ENCODE measurements around the gene NPC1.
A peak's percentile ranks its signal among the peaks of the same experiment; 100 is the strongest.

The NPC1 gene

DNA sequence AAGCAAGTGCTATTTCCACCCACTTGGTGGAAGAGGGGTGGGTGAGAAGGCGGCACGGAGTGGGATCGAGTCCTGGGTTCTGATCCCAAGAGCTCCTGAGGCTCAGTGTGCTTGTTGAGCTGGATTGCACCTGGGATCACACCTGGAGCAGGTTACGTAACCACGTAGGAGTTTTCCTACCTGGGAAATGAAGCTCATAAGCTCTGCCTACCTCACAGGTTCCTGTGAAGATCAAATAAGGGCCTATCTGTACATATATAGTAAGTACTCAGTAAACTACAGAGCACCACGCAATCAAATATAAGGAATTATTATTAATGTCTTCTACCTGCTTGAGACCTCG, 11.0 kb downstream of the NPC1 start:
- H3K4me1 ChIP-seq (ENCODE audit: control insufficient read depth, low read length), result peaks cover 33% of the 10 kb centered on the region
- H3K4me3 ChIP-seq (ENCODE audit: low read length), result no peak overlapping the region
- H4K20me1 ChIP-seq (ENCODE audit: control insufficient read depth, insufficient read depth, low read depth, low read length), result no peaks in the 10 kb centered on the region
- no peaks in the 10 kb centered on the region for H3K9me3 ChIP-seq (ENCODE audit: control insufficient read depth, insufficient read depth, low read length)
- peaks cover 5% of the 10 kb centered on the region; the same call in 1 of the 2 replicates for H3F3A ChIP-seq (ENCODE audit: control insufficient read depth, insufficient read depth)
- TF ChIP-seq, protein P1, sequence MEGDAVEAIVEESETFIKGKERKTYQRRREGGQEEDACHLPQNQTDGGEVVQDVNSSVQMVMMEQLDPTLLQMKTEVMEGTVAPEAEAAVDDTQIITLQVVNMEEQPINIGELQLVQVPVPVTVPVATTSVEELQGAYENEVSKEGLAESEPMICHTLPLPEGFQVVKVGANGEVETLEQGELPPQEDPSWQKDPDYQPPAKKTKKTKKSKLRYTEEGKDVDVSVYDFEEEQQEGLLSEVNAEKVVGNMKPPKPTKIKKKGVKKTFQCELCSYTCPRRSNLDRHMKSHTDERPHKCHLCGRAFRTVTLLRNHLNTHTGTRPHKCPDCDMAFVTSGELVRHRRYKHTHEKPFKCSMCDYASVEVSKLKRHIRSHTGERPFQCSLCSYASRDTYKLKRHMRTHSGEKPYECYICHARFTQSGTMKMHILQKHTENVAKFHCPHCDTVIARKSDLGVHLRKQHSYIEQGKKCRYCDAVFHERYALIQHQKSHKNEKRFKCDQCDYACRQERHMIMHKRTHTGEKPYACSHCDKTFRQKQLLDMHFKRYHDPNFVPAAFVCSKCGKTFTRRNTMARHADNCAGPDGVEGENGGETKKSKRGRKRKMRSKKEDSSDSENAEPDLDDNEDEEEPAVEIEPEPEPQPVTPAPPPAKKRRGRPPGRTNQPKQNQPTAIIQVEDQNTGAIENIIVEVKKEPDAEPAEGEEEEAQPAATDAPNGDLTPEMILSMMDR (IDR thresholded peaks at IDR 0.05; ENCODE audit: low read depth, low read length, poor library complexity, severe bottlenecking), result no peak
- TF ChIP-seq EZH2phosphoT487 (IDR thresholded peaks at IDR 0.05; ENCODE audit: borderline replicate concordance, low read length), result no peak
- H3K4me2 ChIP-seq (ENCODE audit: low read length), result no peak overlapping the region
- no peak overlapping the region for H3K27ac ChIP-seq (ENCODE audit: low read depth, low read length)
- no peaks in the 10 kb centered on the region for H3K27me3 ChIP-seq (ENCODE audit: control insufficient read depth, low read length)
- peaks cover 41% of the 10 kb centered on the region for H3K36me3 ChIP-seq (ENCODE audit: control insufficient read depth, low read length)
- peaks cover 36% of the 10 kb centered on the region for H3K79me2 ChIP-seq (ENCODE audit: control insufficient read depth, low read length)
- H3K9me2 ChIP-seq (replicated peaks; ENCODE audit: control insufficient read depth, low read length), result no peaks in the 10 kb centered on the region

DNA sequence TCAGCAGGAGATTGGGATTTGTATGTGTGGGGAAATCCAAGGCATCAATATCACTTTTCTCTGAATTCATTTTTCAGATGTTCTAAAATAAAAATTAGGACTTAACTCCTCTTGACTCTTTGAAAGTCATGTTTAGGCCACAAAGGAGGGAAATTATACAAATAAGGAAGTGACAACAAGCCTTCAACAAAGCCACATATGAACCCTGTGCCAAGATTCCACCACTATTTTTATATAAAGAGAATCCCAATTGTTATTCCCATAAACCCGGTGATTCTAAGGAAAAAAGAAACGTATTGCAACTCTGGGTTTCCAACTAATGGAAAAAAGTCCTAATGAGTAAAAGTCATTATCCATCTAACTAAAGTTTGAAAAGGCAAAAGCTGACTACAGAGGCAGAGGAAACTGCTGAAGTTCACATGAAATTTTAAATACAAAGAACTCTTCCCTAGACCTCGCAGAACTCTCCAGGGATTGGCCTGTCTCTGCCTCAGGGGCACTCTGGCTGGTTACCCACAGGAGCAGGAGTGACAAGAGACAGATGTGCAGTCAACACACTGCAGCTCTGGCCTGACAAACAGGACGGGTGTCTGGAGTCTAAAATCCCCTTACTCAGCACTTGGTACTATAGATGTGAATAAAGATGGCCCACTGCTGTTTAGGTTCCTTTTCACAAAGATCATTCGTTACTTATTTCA, 11.5 kb downstream of the NPC1 start:
- H3K79me2 ChIP-seq (ENCODE audit: control insufficient read depth, low read length), result peaks cover 30% of the 10 kb centered on the region

DNA sequence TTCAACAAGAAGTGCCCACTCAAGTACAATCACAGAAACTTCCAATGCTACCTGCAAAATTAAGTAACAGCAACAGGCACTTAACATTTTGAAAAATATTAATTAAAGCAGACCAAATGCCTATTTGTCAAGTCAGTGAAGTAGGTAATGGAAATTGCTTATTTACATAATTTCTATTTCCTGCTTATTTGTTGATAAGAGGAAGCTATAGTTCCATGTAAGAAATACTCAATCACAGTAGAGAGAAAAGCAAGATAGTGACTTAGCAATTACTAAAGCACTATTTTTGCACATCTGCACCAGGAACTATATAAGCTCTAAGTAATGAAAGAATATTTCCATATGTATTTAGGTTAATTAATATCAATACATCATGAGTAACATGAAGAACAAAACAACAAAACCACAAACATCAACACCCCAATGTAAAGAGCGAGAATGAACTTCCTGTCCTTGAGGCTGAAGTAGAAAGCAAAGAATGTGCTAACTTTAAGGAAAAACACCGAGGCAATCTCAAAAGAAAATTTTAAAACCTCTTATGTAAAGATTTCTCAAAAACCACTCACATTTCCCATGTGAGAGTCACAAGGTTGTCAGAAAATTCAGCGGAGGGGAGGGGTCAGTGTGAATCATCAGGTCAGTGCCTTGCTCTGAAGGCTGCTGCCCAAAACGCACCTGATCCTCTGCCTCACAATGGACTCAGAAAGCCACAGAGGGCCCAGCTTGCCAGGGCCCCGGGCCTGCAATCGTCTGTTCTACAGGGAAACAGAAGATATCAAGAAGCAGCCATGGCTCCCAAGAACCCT, 12.5 kb downstream of the NPC1 start:
- no peak overlapping the region for H3K27ac ChIP-seq (ENCODE audit: low read depth, low read length)
- no peak for TF ChIP-seq EZH2phosphoT487 (IDR thresholded peaks at IDR 0.05; ENCODE audit: borderline replicate concordance, low read length)
- TF ChIP-seq, protein P1 (IDR thresholded peaks at IDR 0.05; ENCODE audit: low read depth, low read length, poor library complexity, severe bottlenecking), result no peak
- H3K4me1 ChIP-seq (ENCODE audit: control insufficient read depth, low read length), result peaks cover 28% of the 10 kb centered on the region
- H3K27me3 ChIP-seq (ENCODE audit: control insufficient read depth, low read length), result no peaks in the 10 kb centered on the region
- H3K36me3 ChIP-seq (ENCODE audit: control insufficient read depth, low read length), result peaks cover 52% of the 10 kb centered on the region
- no peaks in the 10 kb centered on the region for H3K9me3 ChIP-seq (ENCODE audit: control insufficient read depth, insufficient read depth, low read length)
- H3K79me2 ChIP-seq (ENCODE audit: control insufficient read depth, low read length), result peaks cover 25% of the 10 kb centered on the region
- H3K4me3 ChIP-seq (ENCODE audit: low read length), result no peak overlapping the region
- H3K4me2 ChIP-seq (ENCODE audit: low read length), result 0 out of 2 replicates have a peak overlapping the region, but pooled peaks have one; percentile 7
- no peaks in the 10 kb centered on the region for H4K20me1 ChIP-seq (ENCODE audit: control insufficient read depth, insufficient read depth, low read depth, low read length)
- H3F3A ChIP-seq (ENCODE audit: control insufficient read depth, insufficient read depth), result peaks cover 5% of the 10 kb centered on the region; the same call in 1 of the 2 replicates
- H3K9me2 ChIP-seq (replicated peaks; ENCODE audit: control insufficient read depth, low read length), result no peaks in the 10 kb centered on the region

More for the DNA sequence above, 11.5 kb downstream of the NPC1 start:
- H3K9me3 ChIP-seq (ENCODE audit: control insufficient read depth, insufficient read depth, low read length), result no peaks in the 10 kb centered on the region
- peaks cover 5% of the 10 kb centered on the region; the same call in 1 of the 2 replicates for H3F3A ChIP-seq (ENCODE audit: control insufficient read depth, insufficient read depth)
- no peaks in the 10 kb centered on the region for H4K20me1 ChIP-seq (ENCODE audit: control insufficient read depth, insufficient read depth, low read depth, low read length)
- H3K4me2 ChIP-seq (ENCODE audit: low read length), result no peak overlapping the region
- H3K27me3 ChIP-seq (ENCODE audit: control insufficient read depth, low read length), result no peaks in the 10 kb centered on the region
- peaks cover 33% of the 10 kb centered on the region for H3K4me1 ChIP-seq (ENCODE audit: control insufficient read depth, low read length)
- no peak overlapping the region for H3K4me3 ChIP-seq (ENCODE audit: low read length)
- TF ChIP-seq, protein P1 (IDR thresholded peaks at IDR 0.05; ENCODE audit: low read depth, low read length, poor library complexity, severe bottlenecking), result no peak
- no peak for TF ChIP-seq EZH2phosphoT487 (IDR thresholded peaks at IDR 0.05; ENCODE audit: borderline replicate concordance, low read length)
- H3K27ac ChIP-seq (ENCODE audit: low read depth, low read length), result no peak overlapping the region
- peaks cover 44% of the 10 kb centered on the region for H3K36me3 ChIP-seq (ENCODE audit: control insufficient read depth, low read length)
- H3K9me2 ChIP-seq (replicated peaks; ENCODE audit: control insufficient read depth, low read length), result no peaks in the 10 kb centered on the region
